ENCODE data around the gene CHST11. TPM values are rescaled to one million over a fixed set of nuclear protein-coding genes. Genes with fewer than 3 reads are reported as not detected.
A peak's percentile ranks its signal among the peaks of the same experiment; 100 is the strongest.

Gene CHST11
- total and polyA plus RNA-seq, 2 donors = 4.7 to 10.0 TPM

DNA sequence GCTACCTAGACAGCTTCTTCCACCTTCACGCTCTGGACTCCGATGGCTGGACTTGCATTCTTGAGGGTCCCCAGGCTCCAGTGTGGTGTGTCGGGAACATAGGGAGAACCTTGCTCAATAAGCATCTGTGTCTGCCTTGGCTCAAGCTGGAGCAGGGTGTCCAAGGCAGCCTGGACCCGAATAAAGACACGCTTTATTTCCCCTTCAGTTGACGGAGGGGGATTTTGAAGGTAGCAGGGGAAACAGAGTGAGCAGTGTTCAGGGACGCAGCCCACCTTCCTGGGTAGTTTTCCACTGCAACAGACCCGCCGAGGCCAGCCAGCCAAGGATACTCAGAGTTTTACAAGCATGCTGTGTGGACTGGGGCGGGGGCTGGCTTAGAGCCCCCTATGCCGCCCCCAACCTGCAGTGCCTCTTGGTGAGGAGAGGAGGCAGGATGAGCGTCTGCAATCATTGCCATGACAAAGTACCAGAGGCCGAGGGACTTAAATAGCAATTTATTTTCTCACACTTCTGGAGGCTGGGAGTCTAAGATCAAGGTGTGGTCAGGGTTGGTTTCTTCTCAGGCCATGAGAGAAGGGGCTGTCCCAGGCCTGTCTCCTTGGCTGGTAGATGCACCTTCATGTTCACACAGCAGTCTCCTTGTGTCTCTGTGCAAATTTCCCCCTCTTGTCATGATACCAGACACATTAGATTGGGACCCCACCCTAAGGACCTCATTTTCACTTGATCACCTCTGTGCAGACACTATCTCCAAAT is 201.2 kb downstream of the CHST11 start:
- no peak overlapping the region for H3K27ac ChIP-seq (ENCODE audit: low read depth)
- no peak for DNase-seq (ENCODE audit: extremely low spot score)
- WGBS = 80% methylated on average over 13 of the region's 13 CpGs
- H3K36me3 ChIP-seq (ENCODE audit: insufficient read depth) = no peaks in the 10 kb centered on the region
- no peak overlapping the region for H3K4me3 ChIP-seq (ENCODE audit: low read depth, low read length)
- H3K4me1 ChIP-seq (ENCODE audit: insufficient read depth) = no peaks in the 10 kb centered on the region

DNA sequence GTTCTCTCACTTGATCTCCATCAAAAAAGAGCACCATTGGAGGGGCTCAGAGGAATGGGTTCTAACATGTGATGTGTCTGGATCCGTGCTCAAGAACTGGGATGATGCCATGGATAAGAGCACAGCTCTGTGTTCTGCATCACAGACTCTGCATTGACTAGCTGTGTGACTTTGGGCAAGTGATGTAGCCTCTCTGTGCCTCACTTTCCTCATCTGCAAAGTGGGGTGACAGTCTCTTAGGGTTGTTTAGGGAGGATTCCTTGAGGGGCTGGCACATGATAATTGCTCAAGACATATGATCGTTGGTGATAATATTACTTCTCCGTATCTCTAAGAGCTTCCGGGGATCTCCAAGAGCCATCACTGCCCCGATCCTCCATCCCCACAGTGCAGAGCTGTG is 202.3 kb downstream of the CHST11 start:
- no peak overlapping the region for H3K4me3 ChIP-seq (ENCODE audit: low read depth, low read length)
- H3K36me3 ChIP-seq (ENCODE audit: insufficient read depth) = no peaks in the 10 kb centered on the region
- 97% methylated on average over 5 of the region's 5 CpGs for WGBS
- H3K4me1 ChIP-seq (ENCODE audit: insufficient read depth) = no peaks in the 10 kb centered on the region
- H3K27ac ChIP-seq (ENCODE audit: low read depth) = no peak overlapping the region
- no peak for DNase-seq (ENCODE audit: extremely low spot score)

- Histone ChIP-seq H3K36me3 (ENCODE audit: insufficient read depth) (no peaks in the 10 kb centered on the region), H3K4me1 (ENCODE audit: insufficient read depth) (no peaks in the 10 kb centered on the region), H3K4me3 (ENCODE audit: low read depth, low read length) (no peak overlapping the region), H3K27ac (ENCODE audit: low read depth) (no peak overlapping the region)
- 76% methylated on average over 6 of the region's 6 CpGs for WGBS
- no peak for DNase-seq (ENCODE audit: extremely low spot score)
Observed at GRCh38 chr12:104662203-104662602, 205.5 kb downstream of the CHST11 start.

DNA sequence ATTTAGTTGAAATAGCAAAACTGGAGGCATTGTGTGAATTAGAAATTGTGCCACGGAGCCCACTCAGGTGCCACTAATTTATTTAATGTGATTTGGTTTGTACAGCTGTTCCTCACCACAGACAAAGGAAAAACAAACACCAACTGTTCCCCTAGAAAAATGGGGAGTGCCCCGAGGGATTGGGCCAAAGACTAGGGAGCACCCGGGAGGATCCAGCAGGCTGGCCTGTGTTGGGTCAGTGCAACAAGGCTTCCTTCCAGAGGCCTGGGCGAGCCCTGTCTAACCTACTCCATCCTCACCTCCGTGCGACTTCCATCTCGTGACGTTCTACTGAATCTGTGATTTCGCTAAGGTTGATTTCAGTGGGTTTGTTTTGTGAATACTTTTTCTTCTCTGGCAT is 206.2 kb downstream of the CHST11 start:
- WGBS = 94% methylated on average over 9 of the region's 9 CpGs
- H3K36me3 ChIP-seq (ENCODE audit: insufficient read depth) = no peaks in the 10 kb centered on the region
- H3K4me1 ChIP-seq (ENCODE audit: insufficient read depth) = no peaks in the 10 kb centered on the region
- H3K4me3 ChIP-seq (ENCODE audit: low read depth, low read length) = no peak overlapping the region
- no peak overlapping the region for H3K27ac ChIP-seq (ENCODE audit: low read depth)
- no peak for DNase-seq (ENCODE audit: extremely low spot score)

DNA sequence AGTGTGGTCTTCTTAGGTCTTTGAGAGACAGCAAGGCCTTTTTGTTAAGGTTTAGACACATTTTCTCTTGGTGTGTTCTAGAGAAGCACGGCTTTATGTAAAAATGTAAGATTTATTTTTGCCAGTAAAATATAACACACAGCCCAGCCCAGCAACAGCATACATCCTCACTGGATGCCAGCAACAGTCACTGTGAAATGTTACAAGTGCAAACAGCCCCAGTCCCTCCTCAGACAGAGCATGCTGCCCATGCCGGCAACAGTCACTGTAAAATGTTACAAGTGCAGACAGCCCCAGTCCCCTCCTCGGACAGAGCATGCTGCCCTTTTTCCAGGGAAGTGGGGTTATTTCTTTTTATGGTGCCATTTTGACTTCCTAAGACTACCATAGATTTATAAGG is 207.6 kb downstream of the CHST11 start:
- H3K4me3 ChIP-seq (ENCODE audit: low read depth, low read length) = no peak overlapping the region
- H3K27ac ChIP-seq (ENCODE audit: low read depth) = no peak overlapping the region
- H3K4me1 ChIP-seq (ENCODE audit: insufficient read depth) = no peaks in the 10 kb centered on the region
- 38% methylated on average over 3 of the region's 3 CpGs for WGBS
- no peaks in the 10 kb centered on the region for H3K36me3 ChIP-seq (ENCODE audit: insufficient read depth)
- no peak for DNase-seq (ENCODE audit: extremely low spot score)

GRCh38 chr12:104665296-104665695 is 208.5 kb downstream of the CHST11 start:
- DNase-seq (ENCODE audit: extremely low spot score) = no peak
- 77% methylated on average over 4 of the region's 4 CpGs for WGBS
- Histone ChIP-seq H3K4me3 (ENCODE audit: low read depth, low read length) (no peak overlapping the region), H3K36me3 (ENCODE audit: insufficient read depth) (no peaks in the 10 kb centered on the region), H3K27ac (ENCODE audit: low read depth) (no peak overlapping the region), H3K4me1 (ENCODE audit: insufficient read depth) (no peaks in the 10 kb centered on the region)

- no peak overlapping the region for H3K27ac ChIP-seq (ENCODE audit: low read depth)
- H3K4me3 ChIP-seq (ENCODE audit: low read depth, low read length) = no peak overlapping the region
- H3K36me3 ChIP-seq (ENCODE audit: insufficient read depth) = no peaks in the 10 kb centered on the region
- WGBS = 71% methylated on average over 7 of the region's 7 CpGs
- no peak for DNase-seq (ENCODE audit: extremely low spot score)
- H3K4me1 ChIP-seq (ENCODE audit: insufficient read depth) = no peaks in the 10 kb centered on the region
Observed at GRCh38 chr12:104667139-104667538, 210.4 kb downstream of the CHST11 start.

DNA sequence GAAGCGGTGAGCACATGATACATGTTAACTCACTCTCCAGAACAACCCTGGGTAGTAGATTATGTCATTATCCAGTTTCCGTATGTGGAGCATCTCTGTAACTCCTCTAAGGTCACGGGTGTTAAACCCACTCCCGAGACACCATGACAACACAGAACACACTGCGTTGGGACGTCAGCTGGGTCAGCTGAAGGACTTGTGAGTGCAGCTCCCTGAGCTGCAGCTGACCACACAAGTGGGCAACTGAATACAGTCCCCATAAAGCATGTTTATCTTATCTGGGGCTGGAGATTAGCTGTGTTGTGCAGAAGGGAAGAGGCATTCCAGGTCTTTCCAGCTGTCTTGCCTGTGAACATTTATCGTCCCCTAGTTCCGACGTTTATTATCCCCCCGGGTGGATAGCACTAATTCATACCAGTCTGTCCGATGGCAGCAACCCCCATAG is 211.5 kb downstream of the CHST11 start:
- no peaks in the 10 kb centered on the region for H3K4me1 ChIP-seq (ENCODE audit: insufficient read depth)
- peak overlapping the region; percentile 76 for H3K27ac ChIP-seq (ENCODE audit: low read depth)
- 22% methylated on average over 11 of the region's 11 CpGs for WGBS
- H3K36me3 ChIP-seq (ENCODE audit: insufficient read depth) = no peaks in the 10 kb centered on the region
- no peak overlapping the region for H3K4me3 ChIP-seq (ENCODE audit: low read depth, low read length)
- no peak for DNase-seq (ENCODE audit: extremely low spot score)

- DNase-seq (ENCODE audit: extremely low spot score) = peak; percentile 51
- no peaks in the 10 kb centered on the region for H3K36me3 ChIP-seq (ENCODE audit: insufficient read depth)
- H3K4me1 ChIP-seq (ENCODE audit: insufficient read depth) = no peaks in the 10 kb centered on the region
- peak overlapping the region; percentile 42 for H3K27ac ChIP-seq (ENCODE audit: low read depth)
- 33% methylated on average over 19 of the region's 19 CpGs for WGBS
- no peak overlapping the region for H3K4me3 ChIP-seq (ENCODE audit: low read depth, low read length)
Observed at GRCh38 chr12:104669089-104669721, 212.5 kb downstream of the CHST11 start.

DNA sequence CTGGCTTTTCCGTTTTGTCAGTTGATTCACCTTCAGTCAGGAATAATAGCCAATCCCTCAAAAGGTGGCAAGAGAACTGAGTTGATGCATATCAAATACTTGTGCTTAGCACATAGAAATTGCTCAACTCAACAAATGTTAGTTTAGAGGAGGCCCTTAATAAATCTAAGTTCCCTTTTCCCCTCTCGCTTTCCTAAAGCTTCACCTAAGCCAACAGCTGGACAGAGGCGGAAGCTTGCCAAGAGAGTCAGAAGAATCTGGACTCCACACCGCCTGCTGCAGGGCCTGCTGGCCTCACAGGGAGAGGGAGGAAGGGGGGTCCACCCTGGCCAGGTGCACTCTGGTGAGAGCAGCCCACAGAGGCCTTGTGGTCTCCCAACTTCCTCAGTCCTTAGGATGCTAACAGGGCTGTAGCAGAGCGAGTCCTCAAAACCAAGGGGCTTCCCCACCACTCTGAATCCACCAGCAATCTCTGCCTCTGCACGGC is 213.1 kb downstream of the CHST11 start:
- no peak for DNase-seq (ENCODE audit: extremely low spot score)
- WGBS = 57% methylated on average over 6 of the region's 6 CpGs
- H3K4me3 ChIP-seq (ENCODE audit: low read depth, low read length) = no peak overlapping the region
- peak overlapping the region; percentile 42 for H3K27ac ChIP-seq (ENCODE audit: low read depth)
- no peaks in the 10 kb centered on the region for H3K4me1 ChIP-seq (ENCODE audit: insufficient read depth)
- H3K36me3 ChIP-seq (ENCODE audit: insufficient read depth) = no peaks in the 10 kb centered on the region

DNA sequence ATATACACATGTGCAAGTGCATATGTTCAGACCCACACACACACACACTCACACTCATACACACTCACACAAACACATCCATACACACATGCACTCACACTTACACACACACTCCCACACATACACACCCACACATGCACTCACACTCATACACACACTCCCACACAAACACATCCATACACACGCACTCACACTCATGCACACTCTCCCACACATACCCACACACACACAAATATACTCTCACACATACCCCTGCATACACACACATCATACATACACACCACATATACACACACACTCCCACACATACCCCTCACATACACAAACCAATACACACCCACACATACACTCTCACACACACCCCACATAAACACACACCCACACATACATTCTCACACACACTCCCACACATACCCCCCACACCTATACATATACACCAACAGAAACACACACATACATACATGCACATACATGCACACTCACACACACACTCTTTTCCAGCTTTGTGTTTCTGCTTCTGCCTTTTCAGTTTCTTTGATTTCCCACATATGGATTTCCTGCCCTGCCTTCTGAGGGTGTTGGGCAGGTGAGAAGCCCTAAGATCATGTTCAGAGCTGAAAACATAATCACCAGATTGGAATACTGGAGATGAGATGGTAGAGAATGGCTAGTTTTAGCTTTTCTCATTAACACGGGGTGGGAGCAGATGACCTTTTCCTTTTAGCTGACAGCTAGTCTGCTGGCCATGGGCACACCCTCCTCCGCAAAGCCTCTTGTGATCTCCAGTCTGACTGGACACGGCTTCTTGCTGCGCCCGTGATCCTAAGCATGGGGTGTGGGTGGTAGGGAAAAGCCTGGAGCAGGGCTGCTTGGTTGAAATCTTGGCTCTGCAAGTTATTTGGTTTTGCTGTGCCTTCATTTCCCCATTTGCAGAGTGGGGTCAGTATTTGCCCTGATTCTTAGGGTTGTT is 214.0 kb downstream of the CHST11 start:
- Histone ChIP-seq H3K36me3 (ENCODE audit: insufficient read depth) (no peaks in the 10 kb centered on the region), H3K4me1 (ENCODE audit: insufficient read depth) (no peaks in the 10 kb centered on the region), H3K27ac (ENCODE audit: low read depth) (no peak overlapping the region), H3K4me3 (ENCODE audit: low read depth, low read length) (no peak overlapping the region)
- DNase-seq (ENCODE audit: extremely low spot score) = no peak
- 80% methylated on average over 6 of the region's 6 CpGs for WGBS

GRCh38 chr12:104671409-104672095 is 214.8 kb downstream of the CHST11 start:
- H3K4me3 ChIP-seq (ENCODE audit: low read depth, low read length) = no peak overlapping the region
- no peaks in the 10 kb centered on the region for H3K4me1 ChIP-seq (ENCODE audit: insufficient read depth)
- no peaks in the 10 kb centered on the region for H3K36me3 ChIP-seq (ENCODE audit: insufficient read depth)
- WGBS = 74% methylated on average over 12 of the region's 12 CpGs
- no peak overlapping the region for H3K27ac ChIP-seq (ENCODE audit: low read depth)
- DNase-seq (ENCODE audit: extremely low spot score) = no peak

- Histone ChIP-seq H3K4me3 (ENCODE audit: low read depth, low read length) (no peak overlapping the region), H3K27ac (ENCODE audit: low read depth) (no peak overlapping the region), H3K4me1 (ENCODE audit: insufficient read depth) (no peaks in the 10 kb centered on the region), H3K36me3 (ENCODE audit: insufficient read depth) (no peaks in the 10 kb centered on the region)
- DNase-seq (ENCODE audit: extremely low spot score) = no peak
- 75% methylated on average over 8 of the region's 8 CpGs for WGBS
Observed at GRCh38 chr12:104672096-104672445, 215.3 kb downstream of the CHST11 start.
